Stomach (tissue), 9 donors: ENCODE measurements around the gene GNAI3. TPM values are rescaled to one million over a fixed set of nuclear protein-coding genes. Genes with fewer than 3 reads are reported as not detected.

ENCODE experiments used
- DNase-seq, 2 donors: peaks; one replicate each; pipeline versions ENCODE4 v3.0.0 to v3.0.0-alpha.2; 2013 to 2019
- H3K27ac ChIP-seq, 5 donors: fragments of 200-600 bp in 4 of 5; sonication (generic) in 4 of 5; one replicate each; pipeline ENCODE4 v1.5.1; 2013 to 2019; ENCODE audit warnings: mild to moderate bottlenecking in 1 of 5, moderate library complexity in 1 of 5
- H3K27me3 ChIP-seq, 3 donors: fragments of 200-600 bp; sonication (generic); one replicate each; pipeline ENCODE4 v1.5.1; 2017 to 2019; ENCODE audit warnings: mixed run types in 1 of 3
- H3K36me3 ChIP-seq, 4 donors: fragments of 200-600 bp; sonication (generic); 1 replicate in 3 of 4; 2 replicates in 1 of 4; pipeline ENCODE4 v1.5.1; 2016 to 2019
- H3K4me1 ChIP-seq, 4 donors: fragments of 200-600 bp; sonication (generic); one replicate each; pipeline ENCODE4 v1.5.1; 2016 to 2019
- H3K4me3 ChIP-seq, 4 donors: fragments of 200-600 bp; sonication (generic) in 3 of 4; one replicate each; pipeline ENCODE4 v1.5.1; 2016 to 2019; ENCODE audit warnings: mild to moderate bottlenecking in 1 of 4
- H3K9me3 ChIP-seq, 4 donors: fragments of 200-600 bp; sonication (generic); one replicate each; pipeline ENCODE4 v1.5.1; 2016 to 2019
- EP300 ChIP-seq: sonication (generic); formaldehyde crosslinking; IDR thresholded peaks from one replicate; pipeline ENCODE4 v1.6.1; 2017; ENCODE audit warnings: antibody characterized with exemption
- POLR2A ChIP-seq, 4 donors: fragments of 450-650 bp; IDR thresholded peaks; one replicate each; pipeline ENCODE4 v1.6.1; 2016; ENCODE audit warnings: antibody characterized with exemption in 4 of 4, control low read depth in 2 of 4, mild to moderate bottlenecking in 1 of 4, moderate library complexity in 1 of 4
- POLR2AphosphoS5 ChIP-seq, 3 donors: sonication (generic); formaldehyde crosslinking; IDR thresholded peaks; one replicate each; pipeline ENCODE4 v1.6.1; 2016; ENCODE audit warnings: antibody characterized with exemption in 3 of 3
- WGBS, 5 donors: extraction: QIAGEN DNeasy Blood & Tissue Kit in 3 of 5; methylation state at CpG; one replicate each; pipeline versions ENCODE4 v1.1.5 to v1.1.7; 2013 to 2018; 5-methylcytosine and 5-hydroxymethylcytosine counted together
- intact Hi-C: fragments of 100-400 bp; cut with DNase I; formaldehyde crosslinking; loops from one replicate; pipeline ENCODE4 v1.15.1; 2023; ENCODE audit warnings: low total_unique reads
- polyA plus RNA-seq, 3 donors: library from polyadenylated mRNA; stranded (reverse); fragments of 200-250 nt; gene quantifications; one replicate each; pipeline ENCODE4 v1.2.3, GENCODE V29; 2013
- small RNA-seq, 4 donors: library from RNA; depleted of rRNA; stranded (forward); fragments of <200 nt; gene quantifications; one replicate each; pipeline ENCODE3, GENCODE V24; 2016
- total RNA-seq, 5 donors: library from RNA; depleted of rRNA; stranded (reverse); fragments of >200 nt; gene quantifications; one replicate each; pipeline versions ENCODE4 v1.1.0 to v1.2.3, GENCODE V29; 2014 to 2016
- TF ChIP-seq, protein P1 (sequence below), 7 experiments: fragments of 450-650 bp in 4 of 7; fragments of 200-600 bp in 3 of 7; sonication (generic) in 3 of 7; IDR thresholded peaks; one replicate each; pipeline ENCODE4 v1.5.1; 2016 to 2019; ENCODE audit warnings: antibody characterized with exemption in 7 of 7, control low read depth in 2 of 7, mild to moderate bottlenecking in 1 of 7
- donor health status: healthy with polysubstance abuse.
- donor health status: Bipolar disorder and iron deficiency.
- donor health status: healthy.

The GNAI3 gene
- total and polyA plus RNA-seq, 8 donors, result 0.58 to 12.7 (median 3.1) TPM

GRCh38 chr1:109664671-109665070 lies 116.3 kb downstream of the GNAI3 start:
- peaks cover 0 to 35% (median 23%) of the 10 kb centered on the region in 4 donors for H3K36me3 ChIP-seq
- intact Hi-C loops, result no loop called here
- TF ChIP-seq EP300 (no peak), POLR2AphosphoS5 (IDR thresholded peaks at IDR 0.05) (no peak), POLR2A (IDR thresholded peaks at IDR 0.05) (no peak)
- TF ChIP-seq, protein P1, sequence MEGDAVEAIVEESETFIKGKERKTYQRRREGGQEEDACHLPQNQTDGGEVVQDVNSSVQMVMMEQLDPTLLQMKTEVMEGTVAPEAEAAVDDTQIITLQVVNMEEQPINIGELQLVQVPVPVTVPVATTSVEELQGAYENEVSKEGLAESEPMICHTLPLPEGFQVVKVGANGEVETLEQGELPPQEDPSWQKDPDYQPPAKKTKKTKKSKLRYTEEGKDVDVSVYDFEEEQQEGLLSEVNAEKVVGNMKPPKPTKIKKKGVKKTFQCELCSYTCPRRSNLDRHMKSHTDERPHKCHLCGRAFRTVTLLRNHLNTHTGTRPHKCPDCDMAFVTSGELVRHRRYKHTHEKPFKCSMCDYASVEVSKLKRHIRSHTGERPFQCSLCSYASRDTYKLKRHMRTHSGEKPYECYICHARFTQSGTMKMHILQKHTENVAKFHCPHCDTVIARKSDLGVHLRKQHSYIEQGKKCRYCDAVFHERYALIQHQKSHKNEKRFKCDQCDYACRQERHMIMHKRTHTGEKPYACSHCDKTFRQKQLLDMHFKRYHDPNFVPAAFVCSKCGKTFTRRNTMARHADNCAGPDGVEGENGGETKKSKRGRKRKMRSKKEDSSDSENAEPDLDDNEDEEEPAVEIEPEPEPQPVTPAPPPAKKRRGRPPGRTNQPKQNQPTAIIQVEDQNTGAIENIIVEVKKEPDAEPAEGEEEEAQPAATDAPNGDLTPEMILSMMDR (IDR thresholded peaks at IDR 0.05), result no peak
- no peaks in the 10 kb centered on the region for H3K9me3 ChIP-seq
- 61 to 88% (median 77%) methylated on average over 1 of the region's 1 CpG for WGBS, 5 donors
- no peaks in the 10 kb centered on the region for H3K27me3 ChIP-seq
- DNase-seq, result no peak
- H3K27ac ChIP-seq, result no peak overlapping the region
- no peak overlapping the region for H3K4me3 ChIP-seq
- H3K4me1 ChIP-seq, result peaks cover 10 to 22% (median 14%) of the 10 kb centered on the region in 4 donors

- Histone ChIP-seq H3K4me3 (peak within 1 kb of the TSS; percentile 58 to 60 (median 59)), H3K4me1 (peaks cover 10 to 22% (median 14%) of the 10 kb centered on the region in 4 donors), H3K36me3 (peaks cover 0 to 23% (median 2%) of the 10 kb centered on the region in 4 donors), H3K9me3 (no peaks in the 10 kb centered on the region), H3K27ac (peak within 1 kb of the TSS; percentile 43 to 64 (median 47)), H3K27me3 (no peaks in the 10 kb centered on the region)
- intact Hi-C loops, result no loop called here
- WGBS, 5 donors, result 9 to 13% (median 11%) methylated on average over 19 to 22 of the region's 22 CpGs
- peak; percentile 93 to 97 for DNase-seq
- TF ChIP-seq EP300 (no peak), POLR2AphosphoS5 (IDR thresholded peaks at IDR 0.05) (peak in 1 of 3 donors; percentile 60)
- TF ChIP-seq, protein P1 (IDR thresholded peaks at IDR 0.05), result no peak
Measured at GRCh38 chr1:109667452-109668122, 119.2 kb downstream of the GNAI3 start, which contains the start of gene GSTM2. Gene GSTM2 (plus strand): TSS chr1:109668057. CDS start chr1:109668116, 59 bp downstream.

Small RNAs within 50 kb of the gene (small RNA-seq; reads per million reads assigned to genes)
- 0 reads per million in 4 donors for gene RNU6V

Other genes starting within 250 kb of the GNAI3 start
- not detected for gene MYBPHL, start 241.6 kb upstream of the GNAI3 start, total RNA-seq
- under 1 TPM in 1 of 3 donors, not detected in 2; 0.45 TPM for gene MYBPHL, start 241.6 kb upstream of the GNAI3 start, polyA plus RNA-seq
- 100 to 1,000 TPM in 1 of 5 donors, 10 to 100 TPM in 4; 35.3 to 481 (median 48.1) TPM for gene SORT1, start 150.7 kb upstream of the GNAI3 start, total RNA-seq
- gene SORT1, start 150.7 kb upstream of the GNAI3 start, polyA plus RNA-seq, result 10 to 100 TPM in 2 of 3 donors, 1 to 10 TPM in 1; 4.6 to 12.6 (median 10.5) TPM
- 10 to 100 TPM in 3 of 5 donors, 1 to 10 TPM in 2; 5.3 to 39.3 (median 11.3) TPM for gene PSMA5, start 122.2 kb upstream of the GNAI3 start, total RNA-seq
- gene PSMA5, start 122.2 kb upstream of the GNAI3 start, polyA plus RNA-seq, result 10 to 100 TPM; 44.7 to 84.2 (median 50.6) TPM
- gene SYPL2, start 82.1 kb upstream of the GNAI3 start, total RNA-seq, result under 1 TPM in 2 of 5 donors, not detected in 3; 0.45 to 0.58 TPM
- gene SYPL2, start 82.1 kb upstream of the GNAI3 start, polyA plus RNA-seq, result 1 to 10 TPM in 1 of 3 donors, under 1 TPM in 2; 0.50 to 1.0 (median 0.61) TPM
- 1 to 10 TPM in 3 of 5 donors, under 1 TPM in 1, not detected in 1; 0.29 to 5.1 (median 2.6) TPM for gene ATXN7L2, start 64.7 kb upstream of the GNAI3 start, total RNA-seq
- gene ATXN7L2, start 64.7 kb upstream of the GNAI3 start, polyA plus RNA-seq, result 1 to 10 TPM in 2 of 3 donors, under 1 TPM in 1; 0.76 to 6.3 (median 5.2) TPM
- gene CYB561D1, start 54.5 kb upstream of the GNAI3 start, total RNA-seq, result 1 to 10 TPM; 1.8 to 6.4 (median 2.3) TPM
- gene CYB561D1, start 54.5 kb upstream of the GNAI3 start, polyA plus RNA-seq, result 1 to 10 TPM; 1.8 to 4.4 (median 4.1) TPM
- 10 to 100 TPM in 1 of 5 donors, 1 to 10 TPM in 4; 1.7 to 25.7 (median 3.5) TPM for gene AMIGO1, start 38.9 kb upstream of the GNAI3 start, total RNA-seq
- gene AMIGO1, start 38.9 kb upstream of the GNAI3 start, polyA plus RNA-seq, result 1 to 10 TPM; 1.3 to 1.8 (median 1.7) TPM
- gene GPR61, start 8.7 kb upstream of the GNAI3 start, total RNA-seq, result not detected
- under 1 TPM in 1 of 3 donors, not detected in 2; 0.12 TPM for gene GPR61, start 8.7 kb upstream of the GNAI3 start, polyA plus RNA-seq
- gene GNAT2, start 71.0 kb downstream of the GNAI3 start, total RNA-seq, result not detected
- gene GNAT2, start 71.0 kb downstream of the GNAI3 start, polyA plus RNA-seq, result under 1 TPM in 1 of 3 donors, not detected in 2; 0.43 TPM
- gene AMPD2, start 71.2 kb downstream of the GNAI3 start, total RNA-seq, result 100 to 1,000 TPM in 3 of 5 donors, 10 to 100 TPM in 2; 69.4 to 364 (median 212) TPM
- 10 to 100 TPM; 16.1 to 22.5 (median 18.9) TPM for gene AMPD2, start 71.2 kb downstream of the GNAI3 start, polyA plus RNA-seq
- 10 to 100 TPM in 4 of 5 donors, 1 to 10 TPM in 1; 7.5 to 63.6 (median 22.3) TPM for gene GSTM4, start 107.5 kb downstream of the GNAI3 start, total RNA-seq
- gene GSTM4, start 107.5 kb downstream of the GNAI3 start, polyA plus RNA-seq, result 10 to 100 TPM; 23.6 to 32.6 (median 24.7) TPM
- gene GSTM2, start 119.4 kb downstream of the GNAI3 start, total RNA-seq, result 100 to 1,000 TPM in 3 of 5 donors, 10 to 100 TPM in 2; 22.3 to 219 (median 126) TPM
- gene GSTM2, start 119.4 kb downstream of the GNAI3 start, polyA plus RNA-seq, result 100 to 1,000 TPM; 102 to 149 (median 122) TPM
- gene GSTM1, start 139.2 kb downstream of the GNAI3 start, total RNA-seq, result 10 to 100 TPM in 1 of 5 donors, 1 to 10 TPM in 2, not detected in 2; 2.6 to 69.4 (median 5.4) TPM
- gene GSTM1, start 139.2 kb downstream of the GNAI3 start, polyA plus RNA-seq, result 10 to 100 TPM in 2 of 3 donors, under 1 TPM in 1; 0.23 to 99.7 (median 86.4) TPM
- gene GSTM5, start 163.6 kb downstream of the GNAI3 start, total RNA-seq, result 10 to 100 TPM in 2 of 5 donors, 1 to 10 TPM in 1, not detected in 2; 1.4 to 35.6 (median 18.5) TPM
- 10 to 100 TPM in 2 of 3 donors, 1 to 10 TPM in 1; 3.6 to 22.0 (median 14.9) TPM for gene GSTM5, start 163.6 kb downstream of the GNAI3 start, polyA plus RNA-seq
- gene GSTM3, start 192.4 kb downstream of the GNAI3 start, total RNA-seq, result 100 to 1,000 TPM in 2 of 5 donors, 10 to 100 TPM in 3; 32.2 to 213 (median 84.6) TPM
- 100 to 1,000 TPM in 2 of 3 donors, 10 to 100 TPM in 1; 83.8 to 350 (median 194) TPM for gene GSTM3, start 192.4 kb downstream of the GNAI3 start, polyA plus RNA-seq
- gene EPS8L3, start 215.3 kb downstream of the GNAI3 start, total RNA-seq, result 100 to 1,000 TPM in 2 of 5 donors, 10 to 100 TPM in 3; 22.3 to 299 (median 85.8) TPM
- 10 to 100 TPM in 1 of 3 donors, 1 to 10 TPM in 2; 9.5 to 40.9 (median 9.6) TPM for gene EPS8L3, start 215.3 kb downstream of the GNAI3 start, polyA plus RNA-seq